ENCODE data around the gene PIWIL1.

The PIWIL1 gene

DNA sequence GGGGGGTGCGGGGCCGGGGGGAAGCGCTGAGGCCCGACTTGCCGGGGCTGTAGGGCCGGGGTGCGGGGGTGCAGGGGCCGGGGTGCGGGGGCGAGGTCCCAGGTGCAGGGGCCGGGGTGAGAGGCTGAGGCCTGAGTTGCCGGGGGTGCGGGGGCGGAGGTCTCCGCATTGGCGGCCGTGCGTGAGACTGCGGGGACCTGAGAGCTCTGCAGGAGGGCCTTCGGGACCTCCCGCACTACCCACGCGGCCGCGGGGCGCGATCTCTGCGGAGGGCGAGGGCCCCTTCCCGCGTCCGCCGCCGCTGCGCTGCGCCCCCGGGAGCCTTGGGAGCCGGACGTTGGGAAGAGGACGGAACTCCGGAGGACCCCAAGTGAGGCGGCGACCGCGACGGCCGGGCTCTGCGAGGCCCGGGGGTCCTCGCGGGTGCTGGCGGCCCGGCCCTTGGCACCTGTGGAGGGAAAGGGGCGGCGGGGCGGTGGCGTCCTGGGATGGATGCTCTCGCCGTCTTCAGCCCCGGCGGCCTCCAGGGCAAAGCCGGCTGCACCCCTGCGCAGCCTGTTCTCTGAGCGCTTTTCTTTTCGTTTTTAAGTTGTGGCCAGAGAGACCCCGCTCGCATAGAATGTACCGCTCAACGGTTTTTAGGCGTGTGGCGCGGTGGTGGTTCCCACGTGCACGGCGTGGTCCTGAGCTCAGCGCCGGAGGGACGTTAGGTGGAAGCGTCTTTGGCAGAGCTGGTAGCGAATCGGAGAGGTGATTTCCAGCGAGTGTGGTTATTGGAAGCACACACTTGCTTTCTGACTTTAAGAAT lies 1.3 kb downstream of the PIWIL1 start:
- DNase-seq: no peak

DNA sequence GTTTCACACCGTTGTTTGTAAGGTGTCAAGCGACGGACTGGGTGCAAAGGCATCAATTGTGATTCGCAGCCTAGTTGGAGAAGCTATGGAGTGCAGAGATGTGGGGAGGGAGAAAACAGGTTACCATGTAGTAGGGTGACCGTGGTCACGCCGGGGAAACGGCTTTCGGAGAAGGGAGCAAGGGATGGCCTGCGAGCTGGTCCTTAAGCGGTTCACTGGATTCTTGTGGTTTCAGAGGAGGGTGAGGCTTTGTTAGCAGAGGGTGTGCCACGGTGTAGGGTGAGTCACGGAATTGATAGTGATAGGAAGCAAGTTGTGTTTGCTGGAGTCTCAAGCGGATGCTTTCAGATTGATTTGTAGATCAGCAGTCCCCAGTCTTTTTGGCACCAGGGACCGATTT lies 2.3 kb downstream of the PIWIL1 start:
- DNase-seq: no peak

DNA sequence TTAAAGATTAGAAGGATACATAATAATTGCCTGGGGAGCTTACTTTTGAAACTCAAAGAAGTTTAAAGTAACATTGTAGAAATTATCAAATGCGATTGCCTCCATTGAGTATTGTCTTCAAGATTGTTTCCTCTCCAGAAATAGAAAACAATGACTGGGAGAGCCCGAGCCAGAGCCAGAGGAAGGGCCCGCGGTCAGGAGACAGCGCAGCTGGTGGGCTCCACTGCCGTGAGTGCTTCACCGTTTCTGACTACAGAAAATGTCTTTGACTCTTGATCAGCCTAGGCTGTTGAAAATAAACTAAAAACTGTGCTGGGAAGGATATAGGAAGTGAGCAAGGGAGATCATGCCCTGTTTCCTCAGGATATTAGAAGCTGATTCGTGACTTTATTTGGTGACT lies 4.8 kb downstream of the PIWIL1 start:
- DNase-seq: no peak

DNA sequence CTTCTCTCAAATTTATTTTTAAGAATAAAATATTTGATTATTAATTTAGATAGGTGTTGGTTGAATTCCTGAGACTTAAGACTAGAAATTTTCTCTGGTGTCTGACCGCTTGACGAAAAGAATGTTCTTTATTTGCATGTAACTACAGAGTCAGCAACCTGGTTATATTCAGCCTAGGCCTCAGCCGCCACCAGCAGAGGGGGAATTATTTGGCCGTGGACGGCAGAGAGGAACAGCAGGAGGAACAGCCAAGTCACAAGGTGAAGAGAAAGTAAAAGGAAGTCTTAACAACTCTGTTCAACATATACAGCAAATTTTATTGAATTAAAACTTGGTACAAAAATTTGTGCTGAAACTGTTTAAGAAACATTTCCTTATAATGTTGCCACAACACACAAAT lies 5.2 kb downstream of the PIWIL1 start:
- DNase-seq: no peak

DNA sequence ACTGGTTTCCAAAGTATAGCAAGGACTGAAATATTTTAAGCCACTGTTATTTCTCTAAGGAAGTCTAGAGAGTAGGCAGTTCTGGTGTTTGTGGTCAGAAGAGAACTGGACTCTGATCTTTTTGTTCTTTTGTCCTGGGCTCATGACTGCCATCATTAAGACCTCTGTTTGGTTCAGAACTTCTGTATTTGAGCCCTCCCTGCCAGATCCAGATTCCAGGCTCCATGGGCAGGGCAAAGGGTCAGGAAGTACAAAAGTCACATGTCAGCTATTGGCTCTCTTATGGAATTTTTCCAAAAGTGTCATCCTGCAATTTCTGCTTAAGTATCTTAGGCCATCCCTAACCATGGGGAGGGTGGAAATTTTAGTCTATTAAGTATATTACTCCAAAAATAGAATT lies 6.8 kb downstream of the PIWIL1 start:
- DNase-seq: no peak

DNA sequence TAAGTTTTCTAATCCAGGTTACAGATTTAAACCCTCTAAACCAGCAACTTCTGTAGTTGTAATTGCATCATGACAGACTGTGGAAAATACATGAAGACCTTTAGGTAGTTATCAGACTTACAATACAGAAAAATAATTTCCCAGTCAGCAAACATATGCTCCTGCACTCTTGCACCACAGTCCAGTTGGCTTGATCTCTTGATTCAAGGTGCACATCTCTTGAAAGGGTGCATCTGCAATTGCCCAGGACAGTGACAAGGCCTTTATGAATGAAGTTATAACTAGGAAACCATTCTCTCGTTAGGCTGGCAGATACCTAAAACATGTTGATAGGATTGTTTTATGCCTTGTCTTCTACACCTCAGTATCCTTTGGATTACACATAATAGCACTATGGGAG lies 7.6 kb downstream of the PIWIL1 start:
- no peak for DNase-seq

DNA sequence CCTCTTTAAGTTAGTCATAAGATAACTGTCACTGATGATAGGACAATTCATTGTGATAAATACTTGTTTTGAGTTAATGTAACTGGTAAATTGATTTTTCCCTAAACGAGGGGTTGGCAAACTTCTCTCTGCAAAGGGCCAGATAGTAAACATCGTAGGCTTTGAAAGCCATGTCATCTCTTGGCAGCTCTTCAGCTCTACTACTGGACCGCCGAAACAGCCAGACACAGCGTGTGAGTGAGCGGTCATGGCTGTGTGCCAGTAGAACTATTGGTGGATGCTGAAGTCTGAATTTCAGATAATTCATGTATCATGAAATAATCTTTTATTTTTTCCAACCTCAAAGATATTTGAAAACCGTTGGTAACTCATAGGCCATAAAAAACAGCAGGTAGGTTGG lies 9.9 kb downstream of the PIWIL1 start:
- no peak for DNase-seq

DNA sequence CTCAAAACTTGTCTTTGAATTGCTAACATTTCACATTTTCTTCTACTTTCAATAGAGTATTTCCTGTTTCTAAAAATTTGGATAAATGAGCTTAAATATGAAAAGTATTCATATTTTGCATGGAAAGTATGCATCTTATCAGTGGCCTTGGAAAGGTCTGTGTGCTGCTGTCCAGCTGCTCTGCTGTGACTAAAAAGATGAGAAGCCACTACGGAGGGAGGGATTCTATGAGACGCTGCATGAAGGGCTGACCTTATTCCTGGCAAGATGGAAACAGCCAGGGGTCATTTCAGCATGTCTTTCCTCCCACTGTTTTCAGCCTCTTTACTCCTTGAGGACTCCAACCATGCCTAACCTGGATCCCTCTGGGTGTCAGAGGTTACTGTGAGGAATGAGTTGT lies 13.0 kb downstream of the PIWIL1 start:
- no peak for DNase-seq

DNA sequence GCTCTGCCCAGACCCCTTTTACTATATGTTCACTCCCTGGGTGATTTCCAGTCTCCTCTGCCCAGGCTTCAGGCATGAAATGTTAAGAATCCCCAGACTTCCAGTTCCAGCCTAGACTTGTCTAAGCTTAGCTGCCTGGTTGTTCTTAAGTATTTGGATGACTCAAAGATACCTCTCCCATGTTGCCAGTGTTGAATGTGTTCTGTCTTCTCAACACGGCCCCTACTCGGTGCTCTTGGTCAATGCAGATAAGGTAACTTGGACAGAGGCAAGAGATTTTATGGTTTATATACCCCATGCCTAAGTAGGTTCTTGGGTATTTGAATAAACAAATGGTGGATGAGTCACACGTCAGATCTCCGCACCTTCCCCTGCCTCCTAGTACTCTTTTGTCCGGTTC lies 13.6 kb downstream of the PIWIL1 start:
- DNase-seq: no peak

DNA sequence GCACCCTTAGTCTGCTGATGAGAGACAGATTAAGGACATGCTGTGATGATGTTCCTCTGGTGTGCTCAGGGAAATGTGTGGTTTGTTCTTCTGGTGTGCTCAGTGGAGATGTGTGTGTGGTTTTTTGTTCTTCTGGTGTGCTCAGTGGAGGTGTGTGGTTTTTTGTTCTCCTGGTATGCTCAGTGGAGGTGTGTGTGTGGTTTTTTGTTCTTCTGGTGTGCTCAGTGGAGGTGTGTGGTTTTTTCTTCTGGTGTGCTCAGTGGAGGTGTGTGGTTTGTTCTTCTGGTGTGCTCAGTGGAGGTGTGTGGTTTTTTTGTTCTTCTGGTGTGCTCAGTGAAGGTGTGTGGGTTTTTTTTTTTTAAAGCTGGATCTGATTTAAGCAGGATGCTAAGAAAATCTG lies 15.4 kb downstream of the PIWIL1 start:
- DNase-seq: no peak

DNA sequence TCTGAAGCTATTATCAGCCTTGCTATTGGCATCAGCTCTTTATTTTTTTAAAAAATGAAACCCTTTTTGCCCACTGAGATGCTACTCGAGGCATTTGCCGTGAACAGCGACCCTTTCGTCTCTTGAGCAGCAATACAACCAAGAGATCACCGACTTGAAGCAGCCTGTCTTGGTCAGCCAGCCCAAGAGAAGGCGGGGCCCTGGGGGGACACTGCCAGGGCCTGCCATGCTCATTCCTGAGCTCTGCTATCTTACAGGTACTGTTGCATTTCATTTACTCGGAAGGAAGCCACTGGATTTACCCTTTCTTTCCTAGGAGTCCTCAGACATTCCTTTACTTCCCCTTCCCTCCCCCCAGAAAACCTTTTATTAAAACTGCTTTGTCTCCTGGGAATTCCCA lies 16.7 kb downstream of the PIWIL1 start:
- no peak for DNase-seq

DNA sequence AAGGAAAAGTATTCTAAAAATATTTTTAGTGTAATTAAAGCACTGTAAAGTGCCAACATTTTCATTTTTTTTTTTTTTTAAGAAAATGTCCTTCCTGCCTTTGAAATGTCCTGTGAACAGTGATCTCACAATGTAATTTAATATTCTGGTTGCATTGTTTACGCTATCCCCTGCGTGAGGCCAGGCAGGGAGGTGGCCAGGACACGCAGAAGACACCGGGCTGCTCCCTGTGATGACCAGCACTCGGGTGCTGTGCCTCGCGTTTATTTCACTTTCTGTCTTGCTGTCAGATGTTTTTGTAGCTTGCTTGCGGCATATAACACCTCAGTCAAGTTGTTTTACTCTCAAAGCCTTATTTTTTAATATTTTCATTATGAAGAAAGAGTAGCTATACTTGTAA lies 18.5 kb downstream of the PIWIL1 start:
- DNase-seq: no peak

DNA sequence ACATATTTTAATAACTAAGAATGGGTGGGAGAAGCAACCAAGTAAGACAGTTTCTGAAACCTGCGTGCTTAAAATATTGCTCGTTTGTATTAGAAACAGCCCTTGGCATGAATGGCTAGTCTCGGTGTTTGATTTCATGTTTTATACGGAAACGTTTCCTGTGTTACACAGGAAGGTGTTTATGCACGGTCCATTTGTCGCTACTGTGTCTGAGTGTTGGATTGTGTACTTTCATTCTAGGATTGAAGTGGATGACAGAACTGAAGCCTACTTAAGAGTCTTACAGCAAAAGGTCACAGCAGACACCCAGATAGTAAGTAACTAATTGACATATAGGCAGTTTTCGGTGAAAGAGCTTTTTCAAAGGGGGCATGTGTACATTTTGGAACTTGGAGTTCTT lies 19.6 kb downstream of the PIWIL1 start:
- DNase-seq: no peak

DNA sequence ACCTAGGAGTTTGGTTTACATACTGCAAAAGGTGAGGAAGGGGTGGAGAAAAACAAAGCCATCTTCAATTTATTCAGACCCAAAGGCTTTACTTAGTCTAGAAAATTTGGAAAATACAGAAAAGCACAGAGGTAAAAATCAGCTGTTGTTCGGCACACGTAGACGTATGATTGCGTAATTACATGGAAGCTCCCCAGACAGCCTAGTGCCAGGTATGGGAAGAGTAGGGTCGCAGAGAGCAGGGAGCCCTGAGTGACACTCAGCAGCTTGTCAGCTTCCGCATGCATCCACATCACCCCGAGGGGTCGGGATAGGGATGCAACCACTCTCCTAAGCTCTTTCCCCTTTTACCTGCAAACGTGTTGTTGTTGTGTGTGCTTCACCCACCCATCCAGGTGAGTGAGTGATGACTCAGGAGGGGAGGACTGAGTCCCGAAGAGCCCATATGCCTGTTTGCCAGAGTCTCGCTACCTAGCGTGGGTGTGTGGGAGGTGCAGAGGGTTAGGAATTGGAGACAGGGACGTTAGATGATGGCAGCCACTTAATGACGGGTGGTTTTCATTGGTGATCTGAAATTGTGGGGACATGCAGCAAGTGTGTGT lies 20.1 kb downstream of the PIWIL1 start:
- DNase-seq: no peak

DNA sequence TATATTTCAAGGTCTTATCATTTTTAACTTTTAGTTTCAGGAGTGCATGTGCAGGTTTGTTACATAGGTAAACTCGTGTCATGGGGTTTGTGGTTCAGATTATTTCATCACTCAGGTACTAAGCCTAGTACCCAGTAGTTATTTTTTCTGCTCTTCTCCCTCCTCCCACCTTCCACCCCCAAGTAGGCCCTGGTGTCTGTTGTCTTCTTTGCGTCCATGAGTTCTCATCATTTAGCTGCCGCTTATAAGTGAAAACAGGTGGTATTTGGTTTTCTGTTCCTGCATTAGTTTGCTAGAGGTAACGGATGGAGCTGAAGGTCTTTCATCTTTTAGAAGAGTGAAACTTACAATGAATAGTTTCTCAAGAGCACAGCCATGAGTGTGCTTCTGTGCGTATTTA lies 24.4 kb downstream of the PIWIL1 start:
- no peak for DNase-seq

DNA sequence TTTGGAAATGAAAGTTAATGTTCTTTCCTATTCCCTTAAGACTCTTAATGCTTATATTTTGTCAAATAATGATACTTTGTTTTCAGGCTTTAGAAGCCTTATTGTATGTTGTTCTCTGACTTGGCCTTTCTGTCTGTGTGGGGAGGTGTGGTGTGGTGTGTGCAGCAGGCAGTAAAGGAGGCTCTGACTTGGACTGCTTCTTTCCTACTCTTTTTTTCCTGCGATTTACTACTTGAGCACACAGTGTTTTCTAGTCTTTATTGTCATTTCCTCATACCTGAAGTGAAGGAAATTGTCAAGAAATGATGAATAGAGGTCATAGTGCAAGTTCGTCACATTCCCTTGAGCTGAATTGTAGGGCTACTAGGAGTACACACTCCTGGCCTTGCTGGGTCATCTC lies 26.9 kb downstream of the PIWIL1 start:
- no peak for DNase-seq

DNA sequence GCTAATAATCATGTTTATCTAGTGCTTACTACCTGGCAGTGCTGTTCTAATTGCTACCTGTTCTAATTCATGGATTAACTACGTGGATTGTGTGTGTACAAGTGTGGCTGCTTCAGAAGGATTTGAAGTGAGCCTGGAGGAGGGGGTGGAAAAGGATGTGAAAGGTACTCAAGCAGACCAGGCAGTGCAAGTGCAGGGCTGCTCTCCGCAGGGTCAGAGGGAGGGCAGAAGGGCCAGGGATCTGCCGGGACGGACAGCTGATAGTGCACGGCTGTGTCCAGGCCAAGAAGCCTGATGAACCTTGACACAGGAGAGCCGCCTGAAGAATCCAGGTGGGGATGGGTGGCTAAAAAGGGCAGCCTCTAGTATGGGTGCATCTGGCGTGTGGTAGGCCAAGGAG lies 28.5 kb downstream of the PIWIL1 start:
- DNase-seq: no peak

DNA sequence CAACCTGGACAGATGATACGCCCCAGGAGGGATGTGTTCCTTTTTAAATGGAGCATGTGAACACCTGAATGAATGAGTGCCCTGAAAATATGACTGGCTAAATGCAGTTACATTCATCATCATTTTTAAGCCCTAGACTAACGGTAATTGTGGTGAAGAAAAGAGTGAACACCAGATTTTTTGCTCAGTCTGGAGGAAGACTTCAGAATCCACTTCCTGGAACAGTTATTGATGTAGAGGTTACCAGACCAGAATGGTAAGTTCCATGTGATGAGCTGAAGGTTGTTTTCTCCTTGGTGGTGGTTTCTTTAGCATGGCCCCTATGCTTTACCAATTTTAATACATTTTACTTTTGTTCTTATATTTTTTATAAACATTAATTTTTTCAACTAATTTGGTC lies 29.3 kb downstream of the PIWIL1 start:
- DNase-seq: no peak

DNA sequence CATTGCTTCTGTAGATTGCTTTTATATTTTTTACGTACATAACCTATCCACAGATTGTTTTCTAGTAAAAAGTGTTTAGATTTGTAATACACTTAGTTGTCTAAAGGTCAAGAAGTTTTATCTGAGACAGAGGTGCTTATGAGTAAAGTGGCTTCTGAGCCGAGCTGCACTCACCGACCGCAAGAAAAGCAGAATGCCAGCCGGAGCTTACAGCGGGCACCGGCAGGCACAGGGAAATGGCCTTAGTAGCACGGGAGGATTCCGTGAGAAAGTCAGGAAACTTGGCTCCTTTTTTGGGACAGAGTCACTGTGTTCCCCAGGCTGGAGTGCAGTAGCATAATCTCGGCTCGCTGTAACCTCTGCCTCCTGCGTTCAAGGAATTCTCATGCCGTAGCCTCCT lies 29.8 kb downstream of the PIWIL1 start:
- DNase-seq: no peak

DNA sequence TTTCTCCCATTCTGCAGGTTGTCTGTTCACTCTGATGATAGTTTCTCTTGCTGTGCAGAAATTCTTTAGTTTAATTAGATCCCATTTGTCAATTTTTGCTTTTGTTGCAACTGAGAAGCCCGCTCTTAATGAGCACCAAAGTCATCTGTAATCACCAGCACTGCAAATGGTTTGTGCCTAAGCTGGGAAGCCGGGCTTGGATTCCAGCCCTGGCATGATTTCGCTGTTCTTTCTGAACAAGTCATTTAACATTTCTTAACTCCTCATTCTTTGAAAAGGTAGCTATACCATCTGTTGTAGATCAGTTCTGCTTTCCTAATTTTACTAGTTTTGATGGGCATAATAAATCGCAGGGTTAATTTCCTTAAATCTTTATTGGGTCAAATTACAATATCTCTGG lies 32.1 kb downstream of the PIWIL1 start:
- no peak for DNase-seq

DNA sequence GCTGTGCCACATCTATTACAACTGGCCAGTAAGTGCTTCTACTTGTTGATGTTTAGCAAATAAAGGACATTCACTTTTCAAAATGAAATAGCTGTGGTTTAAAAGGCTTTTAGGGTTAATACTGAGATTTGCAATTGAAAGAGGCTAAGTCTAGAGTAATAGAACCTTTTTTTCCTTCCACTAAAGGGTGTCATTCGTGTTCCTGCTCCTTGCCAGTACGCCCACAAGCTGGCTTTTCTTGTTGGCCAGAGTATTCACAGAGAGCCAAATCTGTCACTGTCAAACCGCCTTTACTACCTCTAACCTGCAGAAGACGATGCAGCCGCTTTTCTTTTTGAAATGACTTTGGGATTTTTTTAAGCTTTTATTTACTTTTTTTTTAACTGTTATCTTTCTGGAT lies 33.6 kb downstream of the PIWIL1 start:
- no peak for DNase-seq

DNA sequence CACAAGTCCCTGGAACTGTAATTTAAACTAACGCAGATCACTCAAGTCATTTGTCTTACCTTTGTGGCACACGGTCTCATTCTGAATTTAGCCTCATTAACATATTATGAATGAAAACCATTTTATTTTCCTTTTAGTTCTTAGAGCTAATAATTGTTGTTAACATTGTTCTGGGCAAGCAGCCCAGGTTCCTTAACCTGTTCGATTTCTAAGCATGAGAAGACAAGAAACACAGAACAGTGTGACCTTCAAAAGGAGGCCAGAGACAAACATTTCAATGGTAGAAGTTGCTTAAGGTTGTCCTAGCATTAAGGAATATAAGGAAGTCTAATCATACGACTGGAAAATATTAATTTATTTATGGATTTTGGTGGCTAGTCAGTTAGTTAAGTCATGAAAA lies 35.2 kb downstream of the PIWIL1 start:
- DNase-seq: no peak

DNA sequence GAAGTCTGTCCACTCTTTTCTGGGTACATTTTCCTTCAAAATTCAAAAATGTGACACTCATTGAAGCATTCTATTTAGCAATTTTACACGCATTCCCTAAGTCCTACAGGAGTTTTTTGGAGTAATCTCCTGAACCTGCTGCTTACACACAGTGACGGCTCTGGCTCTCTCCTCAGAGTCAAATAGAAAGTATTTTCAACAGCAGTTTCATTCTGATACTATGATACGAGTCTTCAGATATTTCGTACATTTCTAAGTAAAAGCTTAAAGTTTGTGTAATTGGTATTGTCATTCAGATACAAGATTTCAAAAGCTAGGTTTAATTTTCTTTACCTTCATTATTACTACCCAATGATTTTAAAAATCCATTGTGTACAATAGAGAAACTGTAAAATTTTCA lies 36.4 kb downstream of the PIWIL1 start:
- DNase-seq: no peak

DNA sequence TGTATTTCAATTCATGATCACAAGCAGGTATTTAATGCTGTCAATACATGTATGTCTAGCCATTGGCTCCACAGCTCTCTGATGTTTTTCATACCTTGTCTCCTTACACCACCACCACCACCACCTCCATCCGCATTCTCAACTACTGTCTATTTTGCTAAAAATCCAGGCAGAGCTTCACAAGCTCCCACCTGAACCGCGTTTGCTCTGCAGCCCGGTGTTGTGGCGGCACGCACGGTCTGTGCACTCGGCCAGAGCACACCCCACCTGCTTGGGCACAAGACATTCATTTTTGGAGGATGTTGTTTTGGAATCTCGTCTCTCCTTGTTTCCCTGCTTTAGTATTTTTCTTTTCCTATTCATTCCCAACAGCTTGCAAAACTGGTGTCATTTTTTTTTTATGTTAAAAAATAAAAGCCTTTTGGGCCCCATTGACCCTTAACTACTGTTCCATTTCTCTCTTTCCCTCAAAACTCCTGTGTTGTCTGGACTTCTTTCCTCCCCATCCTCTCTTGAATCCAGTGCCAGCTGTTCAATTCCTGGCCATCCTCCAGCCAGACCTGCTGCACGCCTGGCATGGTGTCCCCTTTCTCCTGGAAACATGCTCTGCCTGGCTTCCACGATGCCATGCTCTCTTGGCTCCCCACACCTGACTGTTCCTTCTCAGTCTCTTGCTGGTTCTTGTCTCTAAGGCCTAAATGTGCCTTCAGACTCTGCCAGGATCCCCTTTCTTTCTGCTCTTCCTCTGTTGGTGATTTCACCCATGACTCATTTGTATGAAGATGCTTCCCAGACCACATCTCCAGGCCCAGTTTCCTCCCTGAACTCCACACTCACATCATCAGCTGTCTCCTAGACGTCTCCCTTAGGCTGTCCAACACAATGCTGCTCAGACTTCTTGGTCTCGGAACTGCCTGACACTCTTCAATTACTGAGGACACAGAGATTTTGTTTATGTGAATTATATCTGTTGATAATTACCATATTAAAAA lies 37.9 kb downstream of the PIWIL1 start:
- DNase-seq: no peak

Data from activated T-cell treated with anti-CD3 and anti-CD28 coated beads, Interleukin-2, amount 50 U/mL, for 48 hours (primary cell).